ENCODE data around the gene TFEC. TPM values are rescaled to one million over a fixed set of nuclear protein-coding genes. Genes with fewer than 3 reads are reported as not detected.
"Not testable (repeated sequence)": the region's sequence is repeated elsewhere in the genome, so short reads cannot be mapped to it uniquely, and the experiment has no call there.

The TFEC gene
- total RNA-seq, 1 donor from 2014 or later = 0.04 TPM

GRCh38 chr7:116018731-116019130, 11.8 kb downstream of the TFEC start:
- H3K27me3 ChIP-seq (ENCODE audit: control insufficient read depth, insufficient read depth, low read length) = no peaks in the 10 kb centered on the region
- no peak for DNase-seq (ENCODE audit: low read depth)
- no peak for TF ChIP-seq CTCF (IDR thresholded peaks at IDR 0.05; ENCODE audit: insufficient read depth, low read length, poor library complexity, severe bottlenecking)

GRCh38 chr7:116013675-116014074, 16.9 kb downstream of the TFEC start:
- no peak overlapping the region for H3K4me3 ChIP-seq (ENCODE audit: low read depth, low read length)
- no peaks in the 10 kb centered on the region for H3K27me3 ChIP-seq (ENCODE audit: control insufficient read depth, insufficient read depth, low read length)
- DNase-seq (ENCODE audit: low read depth) = no peak
- H3K36me3 ChIP-seq (ENCODE audit: control insufficient read depth, insufficient read depth, low read length) = no peaks in the 10 kb centered on the region
- no peak for TF ChIP-seq CTCF (IDR thresholded peaks at IDR 0.05; ENCODE audit: insufficient read depth, low read length, poor library complexity, severe bottlenecking)

More at GRCh38 chr7:116018731-116019130, 11.8 kb downstream of the TFEC start:
- H3K36me3 ChIP-seq (ENCODE audit: control insufficient read depth, insufficient read depth, low read length) = no peaks in the 10 kb centered on the region
- no peak overlapping the region for H3K4me3 ChIP-seq (ENCODE audit: low read depth, low read length)

GRCh38 chr7:116011584-116011983, 19.0 kb downstream of the TFEC start:
- H3K4me3 ChIP-seq (ENCODE audit: low read depth, low read length) = no peak overlapping the region
- H3K27me3 ChIP-seq (ENCODE audit: control insufficient read depth, insufficient read depth, low read length) = no peaks in the 10 kb centered on the region
- H3K36me3 ChIP-seq (ENCODE audit: control insufficient read depth, insufficient read depth, low read length) = no peaks in the 10 kb centered on the region
- no peak for DNase-seq (ENCODE audit: low read depth)
- no peak for TF ChIP-seq CTCF (IDR thresholded peaks at IDR 0.05; ENCODE audit: insufficient read depth, low read length, poor library complexity, severe bottlenecking)

- not testable (repeated sequence) for H3K36me3 ChIP-seq (ENCODE audit: control insufficient read depth, insufficient read depth, low read length); H3K27me3 ChIP-seq (ENCODE audit: control insufficient read depth, insufficient read depth, low read length); H3K4me3 ChIP-seq (ENCODE audit: low read depth, low read length); DNase-seq (ENCODE audit: low read depth)
These were observed 25.8 kb downstream of the TFEC start for GRCh38 chr7:116004762-116005161.

- no peak for DNase-seq (ENCODE audit: low read depth)
- no peaks in the 10 kb centered on the region for H3K36me3 ChIP-seq (ENCODE audit: control insufficient read depth, insufficient read depth, low read length)
- no peaks in the 10 kb centered on the region for H3K27me3 ChIP-seq (ENCODE audit: control insufficient read depth, insufficient read depth, low read length)
- no peak for TF ChIP-seq CTCF (IDR thresholded peaks at IDR 0.05; ENCODE audit: insufficient read depth, low read length, poor library complexity, severe bottlenecking)
- no peak overlapping the region for H3K4me3 ChIP-seq (ENCODE audit: low read depth, low read length)
These were observed 33.3 kb downstream of the TFEC start for GRCh38 chr7:115997221-115997620.

GRCh38 chr7:115995701-115996100, 34.9 kb downstream of the TFEC start:
- H3K27me3 ChIP-seq (ENCODE audit: control insufficient read depth, insufficient read depth, low read length) = no peaks in the 10 kb centered on the region
- H3K4me3 ChIP-seq (ENCODE audit: low read depth, low read length) = no peak overlapping the region
- DNase-seq (ENCODE audit: low read depth) = no peak
- TF ChIP-seq CTCF (IDR thresholded peaks at IDR 0.05; ENCODE audit: insufficient read depth, low read length, poor library complexity, severe bottlenecking) = no peak
- no peaks in the 10 kb centered on the region for H3K36me3 ChIP-seq (ENCODE audit: control insufficient read depth, insufficient read depth, low read length)

All from kidney epithelial cell (primary cell).